Measurements from ENCODE around the gene CLEC17A.

DNA sequence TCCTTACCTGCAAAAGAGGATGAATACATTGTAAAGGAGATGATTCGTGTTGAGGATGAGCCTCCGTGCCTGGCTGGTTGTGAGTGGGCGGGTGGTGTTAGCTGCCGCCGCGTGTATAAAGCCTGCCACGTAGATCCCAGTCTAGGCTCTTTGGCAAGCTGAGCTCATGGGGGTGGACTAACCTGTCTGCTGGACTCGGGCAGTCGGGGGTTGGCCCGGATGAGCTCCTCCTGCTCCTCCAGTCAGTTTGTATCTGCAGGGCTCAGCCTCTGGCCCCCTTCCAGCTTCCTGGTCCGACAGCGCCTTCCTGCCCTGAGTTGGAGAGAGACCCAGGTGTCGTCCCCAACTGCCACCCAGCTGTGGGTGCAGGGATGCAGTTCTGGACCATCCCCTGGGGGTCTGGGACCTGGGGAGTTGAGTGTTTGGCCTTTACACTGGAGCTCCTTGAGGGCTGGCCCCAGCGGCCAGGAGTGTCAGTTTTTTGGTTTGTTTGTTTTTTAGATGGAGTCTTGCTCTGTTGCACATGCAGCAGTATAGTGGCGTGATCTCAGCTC lies 32.6 kb upstream of the CLEC17A start:
- TF ChIP-seq, protein P1, sequence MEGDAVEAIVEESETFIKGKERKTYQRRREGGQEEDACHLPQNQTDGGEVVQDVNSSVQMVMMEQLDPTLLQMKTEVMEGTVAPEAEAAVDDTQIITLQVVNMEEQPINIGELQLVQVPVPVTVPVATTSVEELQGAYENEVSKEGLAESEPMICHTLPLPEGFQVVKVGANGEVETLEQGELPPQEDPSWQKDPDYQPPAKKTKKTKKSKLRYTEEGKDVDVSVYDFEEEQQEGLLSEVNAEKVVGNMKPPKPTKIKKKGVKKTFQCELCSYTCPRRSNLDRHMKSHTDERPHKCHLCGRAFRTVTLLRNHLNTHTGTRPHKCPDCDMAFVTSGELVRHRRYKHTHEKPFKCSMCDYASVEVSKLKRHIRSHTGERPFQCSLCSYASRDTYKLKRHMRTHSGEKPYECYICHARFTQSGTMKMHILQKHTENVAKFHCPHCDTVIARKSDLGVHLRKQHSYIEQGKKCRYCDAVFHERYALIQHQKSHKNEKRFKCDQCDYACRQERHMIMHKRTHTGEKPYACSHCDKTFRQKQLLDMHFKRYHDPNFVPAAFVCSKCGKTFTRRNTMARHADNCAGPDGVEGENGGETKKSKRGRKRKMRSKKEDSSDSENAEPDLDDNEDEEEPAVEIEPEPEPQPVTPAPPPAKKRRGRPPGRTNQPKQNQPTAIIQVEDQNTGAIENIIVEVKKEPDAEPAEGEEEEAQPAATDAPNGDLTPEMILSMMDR (IDR thresholded peaks at IDR 0.05): no peak
- no peak for TF ChIP-seq ZFX (IDR thresholded peaks at IDR 0.05; ENCODE audit: borderline replicate concordance)

Measured in 22Rv1 (cell line).